KOPT-K1 (cell line): Measurements from ENCODE around the gene UBE2D1.

Experiments used
- H3K27ac ChIP-seq: fragments of 200-600 bp; sonication (generic); 2 replicates; pipeline ENCODE4 v1.5.1; 2016; ENCODE audit warnings: antibody characterized with exemption, mild to moderate bottlenecking, low read depth, low read length; ENCODE audit not compliant: poor library complexity, severe bottlenecking
- H3K36me3 ChIP-seq: fragments of 200-600 bp; sonication (generic); 2 replicates; pipeline ENCODE4 v1.5.1; 2017; ENCODE audit warnings: antibody characterized with exemption, mild to moderate bottlenecking, low read length, moderate library complexity; ENCODE audit not compliant: insufficient read depth
- H3K9me3 ChIP-seq: fragments of 200-600 bp; sonication (generic); 2 replicates; pipeline ENCODE4 v1.5.1; 2017; ENCODE audit warnings: antibody characterized with exemption, low read length, mild to moderate bottlenecking; ENCODE audit not compliant: insufficient read depth, poor library complexity, severe bottlenecking

The UBE2D1 gene

DNA sequence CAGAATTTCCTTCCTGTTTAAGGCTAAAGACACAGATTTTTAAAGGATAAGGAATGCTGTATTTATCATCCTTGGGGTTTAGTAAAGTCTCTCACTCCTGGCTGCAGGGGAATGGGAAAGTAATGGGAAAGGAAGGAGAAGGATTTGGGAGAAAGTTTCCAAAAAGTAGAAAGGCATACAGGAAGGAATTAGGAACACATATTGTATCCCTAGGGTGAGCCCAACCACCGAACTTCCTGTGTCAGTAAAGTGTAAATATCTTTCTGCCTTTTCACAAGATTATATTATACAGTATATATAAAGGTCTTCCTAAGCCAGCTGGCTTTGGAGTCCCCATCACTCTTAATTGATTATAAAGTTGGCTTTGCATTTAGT lies 12.0 kb upstream of the UBE2D1 start:
- Histone ChIP-seq H3K27ac (no peak overlapping the region), H3K9me3 (no peaks in the 10 kb centered on the region), H3K36me3 (no peaks in the 10 kb centered on the region)

DNA sequence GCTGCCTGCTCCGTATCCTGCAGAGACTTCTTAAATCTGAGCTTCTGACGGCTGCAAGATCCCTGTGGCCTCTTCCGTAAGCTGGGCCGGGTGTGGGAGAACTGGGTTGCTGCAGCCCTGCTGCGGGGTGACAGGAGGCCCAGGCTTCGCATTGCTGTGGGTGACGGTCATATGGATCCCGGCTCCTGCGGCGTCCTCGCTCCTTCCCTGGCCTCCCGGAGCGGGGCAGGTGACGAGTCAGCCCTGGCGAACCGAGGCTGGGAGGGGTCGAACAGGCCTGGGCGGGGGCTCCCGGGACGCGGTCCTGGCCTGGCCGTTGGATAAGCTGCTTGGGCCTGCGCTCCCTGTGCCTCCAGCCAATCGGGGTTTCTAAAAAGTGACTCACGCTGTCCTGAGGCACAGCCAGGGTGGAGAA lies 7.8 kb upstream of the UBE2D1 start:
- H3K36me3 ChIP-seq, result no peaks in the 10 kb centered on the region
- H3K27ac ChIP-seq, result no peak overlapping the region
- no peaks in the 10 kb centered on the region for H3K9me3 ChIP-seq

GRCh38 chr10:58328233-58328632 lies 6.6 kb upstream of the UBE2D1 start:
- Histone ChIP-seq H3K9me3 (no peaks in the 10 kb centered on the region), H3K36me3 (no peaks in the 10 kb centered on the region), H3K27ac (no peak overlapping the region)

- Histone ChIP-seq H3K9me3 (no peaks in the 10 kb centered on the region), H3K36me3 (no peaks in the 10 kb centered on the region), H3K27ac (no peak overlapping the region)
Observed at GRCh38 chr10:58330431-58330830, 4.4 kb upstream of the UBE2D1 start.

- no peaks in the 10 kb centered on the region for H3K9me3 ChIP-seq
- H3K36me3 ChIP-seq, result no peaks in the 10 kb centered on the region
- no peak overlapping the region for H3K27ac ChIP-seq
Observed at GRCh38 chr10:58331646-58332045, 3.2 kb upstream of the UBE2D1 start.

DNA sequence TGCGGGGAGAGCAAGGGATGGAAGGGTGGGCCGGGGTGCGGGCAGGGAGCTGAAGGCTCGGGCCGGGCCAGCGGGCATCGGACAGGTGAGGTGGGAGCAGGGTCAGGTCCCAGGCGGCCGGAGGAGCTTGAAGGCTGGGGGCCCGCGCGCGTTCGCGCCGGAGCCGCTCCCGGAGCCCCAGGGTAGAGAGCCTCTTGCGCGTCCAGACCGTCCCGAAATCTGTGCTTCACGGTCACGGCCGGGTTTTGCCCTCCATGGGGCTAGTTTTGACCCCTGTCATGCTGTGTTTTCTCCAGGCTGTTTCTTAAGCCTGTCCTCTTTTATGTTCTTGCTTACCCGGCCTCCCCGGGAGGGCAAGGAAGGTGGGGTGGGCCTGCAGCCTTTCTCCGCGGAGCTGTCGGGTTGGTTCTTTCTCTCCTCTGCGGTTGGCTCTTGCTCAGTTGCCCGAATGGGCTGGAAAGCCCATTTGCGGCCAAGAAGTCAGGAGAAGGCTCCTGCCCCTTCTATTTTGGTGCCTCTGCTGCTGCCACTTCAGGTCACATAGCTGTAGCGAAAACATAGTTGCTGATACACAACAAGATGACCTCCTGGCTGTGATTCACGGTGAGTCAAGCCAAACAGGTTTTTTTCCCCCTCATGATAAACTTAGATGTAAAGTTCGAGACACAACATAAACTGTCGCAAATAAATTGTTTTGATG lies 650 bp downstream of the UBE2D1 start:
- H3K9me3 ChIP-seq, result no peaks in the 10 kb centered on the region
- peak overlapping the region; percentile 54 for H3K27ac ChIP-seq
- H3K36me3 ChIP-seq, result no peaks in the 10 kb centered on the region

DNA sequence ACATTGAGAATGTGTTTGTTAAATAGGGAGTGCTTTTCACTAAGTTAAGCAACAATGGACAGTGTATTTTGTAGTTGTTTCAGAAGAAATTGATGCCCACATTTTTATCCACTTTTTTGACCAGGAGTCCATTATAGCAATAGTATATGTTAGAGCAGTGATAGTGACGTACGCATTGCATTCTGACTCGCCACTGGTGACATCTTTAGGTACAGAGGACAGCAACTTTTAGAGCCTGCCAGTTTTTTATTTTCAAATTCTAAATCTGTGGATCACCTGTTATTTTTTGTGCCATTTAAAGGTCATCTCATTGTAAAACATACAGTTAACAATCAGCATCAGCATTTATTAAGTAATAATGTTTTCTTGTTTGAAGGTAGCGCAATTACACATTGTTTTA lies 1.4 kb downstream of the UBE2D1 start:
- H3K36me3 ChIP-seq, result no peaks in the 10 kb centered on the region
- H3K27ac ChIP-seq, result no peak overlapping the region
- no peaks in the 10 kb centered on the region for H3K9me3 ChIP-seq

DNA sequence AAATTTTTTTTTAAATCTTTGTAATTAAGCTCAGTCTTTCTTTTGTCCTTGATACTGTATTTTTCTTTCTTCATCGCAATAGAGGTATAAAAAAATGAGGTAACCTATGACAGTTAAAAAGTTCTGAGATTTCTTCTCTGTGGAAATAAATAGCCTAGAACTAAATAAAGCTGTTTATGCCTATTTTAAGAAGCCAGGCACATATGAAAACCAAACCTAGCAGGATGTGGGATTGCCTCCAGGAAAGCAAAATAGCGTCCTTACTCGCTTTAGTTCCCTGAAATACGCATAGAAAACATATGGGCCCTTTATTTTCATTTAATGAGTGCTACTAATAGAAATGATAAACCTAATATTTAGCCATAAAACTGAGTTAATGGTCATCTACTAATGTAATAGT lies 6.6 kb downstream of the UBE2D1 start:
- no peaks in the 10 kb centered on the region for H3K9me3 ChIP-seq
- H3K36me3 ChIP-seq, result no peaks in the 10 kb centered on the region
- no peak overlapping the region for H3K27ac ChIP-seq

DNA sequence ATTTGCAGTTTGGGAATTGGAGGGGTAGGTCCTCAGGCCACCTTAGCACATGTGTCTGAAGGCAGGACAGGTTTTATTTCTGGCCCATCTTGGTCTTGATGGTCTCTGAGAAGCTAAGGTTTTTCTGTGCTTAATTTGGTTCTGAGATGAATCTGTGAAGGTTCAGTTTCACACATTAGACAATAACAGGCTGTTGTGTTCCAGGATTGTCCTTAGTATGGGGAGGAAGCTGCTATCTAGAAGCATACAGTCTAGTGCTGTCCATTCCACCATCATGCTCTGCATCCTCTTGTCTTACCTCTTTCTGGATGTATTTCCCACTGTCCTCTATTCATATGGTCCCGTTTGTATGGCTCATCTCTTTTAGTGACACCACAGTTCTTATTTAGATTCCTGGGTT lies 7.1 kb downstream of the UBE2D1 start:
- Histone ChIP-seq H3K36me3 (no peaks in the 10 kb centered on the region), H3K9me3 (no peaks in the 10 kb centered on the region), H3K27ac (no peak overlapping the region)

- no peak overlapping the region for H3K27ac ChIP-seq
- H3K36me3 ChIP-seq, result no peaks in the 10 kb centered on the region
Observed at GRCh38 chr10:58347967-58348366, 13.2 kb downstream of the UBE2D1 start.

GRCh38 chr10:58348571-58349033 lies 13.8 kb downstream of the UBE2D1 start:
- no peaks in the 10 kb centered on the region for H3K9me3 ChIP-seq
- no peaks in the 10 kb centered on the region for H3K36me3 ChIP-seq
- no peak overlapping the region for H3K27ac ChIP-seq

More at GRCh38 chr10:58347967-58348366, 13.2 kb downstream of the UBE2D1 start:
- no peaks in the 10 kb centered on the region for H3K9me3 ChIP-seq

DNA sequence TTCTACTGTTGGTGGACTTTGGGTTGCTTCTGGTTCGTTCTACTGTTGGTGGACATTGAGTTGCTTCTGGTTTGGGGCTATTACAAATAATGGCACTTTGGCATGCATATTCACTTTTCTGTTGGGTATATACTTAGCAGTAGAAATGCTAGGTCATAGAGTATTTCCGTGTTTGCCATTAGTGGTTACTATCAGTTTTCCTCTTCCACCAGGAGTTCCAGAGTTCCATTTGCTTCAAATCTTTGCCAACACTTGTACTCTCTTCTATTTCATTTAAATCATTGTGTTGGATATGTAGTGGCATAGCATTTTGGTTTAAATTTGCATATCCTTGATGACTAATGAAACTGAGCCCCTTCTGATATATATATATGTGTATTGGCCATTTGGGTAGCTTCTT lies 15.2 kb downstream of the UBE2D1 start:
- H3K27ac ChIP-seq, result no peak overlapping the region
- H3K9me3 ChIP-seq, result no peaks in the 10 kb centered on the region
- no peaks in the 10 kb centered on the region for H3K36me3 ChIP-seq

DNA sequence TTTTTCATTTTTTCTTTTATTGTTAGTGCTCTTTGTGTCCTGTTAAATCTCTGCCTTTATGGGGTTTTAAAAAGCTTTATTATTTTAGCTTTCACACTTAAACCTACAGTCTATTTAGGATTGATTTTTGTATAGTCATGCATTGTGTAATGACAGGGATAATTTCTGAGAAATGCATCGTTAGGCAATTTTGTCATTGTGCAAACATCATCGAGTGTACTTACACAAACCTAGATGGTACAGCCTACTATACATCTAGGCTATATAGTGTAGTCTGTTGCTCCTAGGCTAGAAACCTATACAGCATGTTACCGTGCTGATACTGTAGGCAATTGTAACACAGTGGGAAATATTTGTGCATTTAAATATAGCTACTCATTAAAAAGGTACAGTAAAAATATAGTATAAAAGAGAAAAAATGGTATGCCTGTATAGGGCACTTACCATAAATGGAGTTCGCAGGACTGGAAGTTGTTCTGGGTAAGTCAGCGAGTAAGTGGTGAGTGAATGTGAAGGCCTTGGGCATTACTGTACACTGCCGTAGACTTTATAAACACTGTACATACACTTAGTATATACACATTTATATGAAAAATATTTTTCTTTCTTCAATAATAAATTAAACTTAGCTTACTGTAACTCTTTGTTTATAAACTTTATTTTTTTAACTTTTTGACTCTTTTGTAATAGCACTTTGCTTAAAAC lies 16.0 kb downstream of the UBE2D1 start:
- no peak overlapping the region for H3K27ac ChIP-seq
- H3K9me3 ChIP-seq, result no peaks in the 10 kb centered on the region
- H3K36me3 ChIP-seq, result no peaks in the 10 kb centered on the region

DNA sequence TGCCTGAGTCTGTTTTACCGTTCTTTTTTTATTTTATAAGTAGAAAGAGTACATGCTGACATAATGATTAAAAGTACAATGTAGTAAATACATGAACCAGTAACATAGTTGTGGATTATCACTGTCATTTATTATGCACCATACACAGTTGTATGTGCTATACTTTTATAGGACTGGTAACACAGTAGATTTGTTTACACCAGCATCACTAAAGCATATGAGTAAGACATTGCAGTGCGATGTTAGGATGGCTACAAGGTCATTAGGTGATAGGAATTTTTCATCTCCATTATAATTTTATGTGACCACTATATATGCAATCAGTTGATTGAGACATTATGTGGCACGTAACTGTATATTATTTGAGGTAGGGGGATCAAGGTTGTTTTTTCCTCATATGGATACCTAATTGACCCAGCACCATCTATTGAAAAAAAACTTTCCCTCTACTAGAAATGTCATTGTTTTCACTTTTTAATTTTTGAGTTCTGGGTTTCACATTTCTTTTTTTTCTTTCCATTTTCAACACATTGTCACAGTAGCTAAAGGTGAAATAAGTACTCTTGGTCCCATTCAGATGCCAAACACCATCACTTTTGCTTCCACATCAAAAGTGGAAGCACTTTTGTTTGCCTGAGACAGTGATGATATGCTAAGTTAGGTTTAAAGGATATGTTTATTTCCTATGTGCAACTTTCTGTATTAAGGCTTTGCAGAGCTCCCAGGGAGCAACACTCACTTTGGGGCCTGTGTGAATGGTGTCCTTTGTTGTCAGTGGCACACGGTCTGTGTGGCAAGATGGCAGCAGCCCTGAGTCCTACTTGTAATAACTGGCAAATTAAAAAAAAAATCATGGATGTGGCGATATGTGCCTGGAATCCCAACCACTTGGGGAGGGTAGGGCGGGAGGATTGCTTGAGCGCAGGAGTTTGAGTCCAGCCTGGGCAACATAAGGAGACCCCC lies 17.1 kb downstream of the UBE2D1 start:
- H3K36me3 ChIP-seq, result no peaks in the 10 kb centered on the region
- no peaks in the 10 kb centered on the region for H3K9me3 ChIP-seq
- H3K27ac ChIP-seq, result no peak overlapping the region

DNA sequence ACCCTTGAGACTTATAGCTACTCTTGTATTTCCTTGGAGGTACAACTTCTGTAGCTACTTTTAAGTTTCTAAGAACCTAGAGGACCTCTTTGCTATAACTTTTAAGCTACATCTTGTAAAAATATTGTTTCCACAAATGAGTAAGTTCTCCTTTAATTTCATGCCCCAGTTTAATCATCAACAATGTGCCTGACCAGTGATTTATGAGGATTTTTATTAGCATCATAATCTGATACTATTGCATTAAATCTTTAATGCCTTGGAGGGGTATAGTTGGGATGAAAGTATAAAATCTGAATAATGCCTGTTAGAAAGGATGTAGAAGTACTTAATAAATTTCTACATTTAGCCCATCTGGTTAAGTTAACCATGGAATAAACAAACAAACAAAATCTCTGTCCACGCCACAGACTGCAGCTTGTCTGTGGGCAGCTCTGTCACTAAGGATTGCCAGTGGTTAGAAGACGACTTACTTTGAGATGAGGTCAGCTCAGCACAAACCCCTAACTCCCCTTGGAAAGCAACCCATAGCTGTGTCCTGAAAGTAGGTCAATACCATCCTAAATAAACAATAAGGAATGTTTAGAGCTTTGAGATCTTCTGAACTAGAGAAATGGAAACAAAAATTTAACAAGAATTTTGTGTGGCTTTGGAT lies 18.3 kb downstream of the UBE2D1 start:
- no peak overlapping the region for H3K27ac ChIP-seq
- no peaks in the 10 kb centered on the region for H3K9me3 ChIP-seq
- no peaks in the 10 kb centered on the region for H3K36me3 ChIP-seq
